HG03469 (cell line): ENCODE results near the gene CLEC18B.
A peak's percentile ranks its signal among the peaks of the same experiment; 100 is the strongest.
"Not testable (repeated sequence)": the region's sequence is repeated elsewhere in the genome, so short reads cannot be mapped to it uniquely, and the experiment has no call there.

ENCODE experiments used
- ATAC-seq: cut with Tn5 transposase; IDR thresholded peaks from one replicate; pipeline ENCODE4 v1.9.1; 2021; ENCODE audit warnings: mild to moderate bottlenecking, moderate library complexity, moderate number of reproducible peaks; ENCODE audit not compliant: unreplicated experiment

CLEC18B gene

GRCh38 chr16:74407362-74407705, 13.9 kb downstream of the CLEC18B start:
- ATAC-seq, result not testable (repeated sequence)

GRCh38 chr16:74406600-74407361, 14.5 kb downstream of the CLEC18B start:
- ATAC-seq, result not testable (repeated sequence)

GRCh38 chr16:74404148-74404933, 16.9 kb downstream of the CLEC18B start:
- not testable (repeated sequence) for ATAC-seq

- ATAC-seq, result not testable (repeated sequence)
These were observed 21.0 kb downstream of the CLEC18B start for GRCh38 chr16:74400238-74400637.

GRCh38 chr16:74398212-74398895, 22.9 kb downstream of the CLEC18B start:
- not testable (repeated sequence) for ATAC-seq

GRCh38 chr16:74396521-74397017, 24.7 kb downstream of the CLEC18B start:
- not testable (repeated sequence) for ATAC-seq

- ATAC-seq, result not testable (repeated sequence)
These were observed 26.7 kb downstream of the CLEC18B start for GRCh38 chr16:74394604-74395003.

GRCh38 chr16:74394131-74394530, 27.1 kb downstream of the CLEC18B start:
- not testable (repeated sequence) for ATAC-seq

GRCh38 chr16:74391454-74392050, 29.7 kb downstream of the CLEC18B start:
- ATAC-seq, result not testable (repeated sequence)

GRCh38 chr16:74382339-74383034, 38.8 kb downstream of the CLEC18B start:
- ATAC-seq, result not testable (repeated sequence)

GRCh38 chr16:74373847-74374184, 47.5 kb downstream of the CLEC18B start:
- not testable (repeated sequence) for ATAC-seq

- ATAC-seq, result no peak
These were observed 48.1 kb downstream of the CLEC18B start for GRCh38 chr16:74372953-74373846.

GRCh38 chr16:74372369-74372768, 48.9 kb downstream of the CLEC18B start:
- ATAC-seq, result no peak

GRCh38 chr16:74370338-74371135, 50.7 kb downstream of the CLEC18B start:
- ATAC-seq, result not testable (repeated sequence)

GRCh38 chr16:74368002-74368911, 53.0 kb downstream of the CLEC18B start:
- peak; percentile 94 for ATAC-seq

- peak; percentile 23 for ATAC-seq
These were observed 53.7 kb downstream of the CLEC18B start for GRCh38 chr16:74367469-74368001.
